Endodermal cell (in vitro differentiated cells): ENCODE data around the gene CACNA1A. TPM values are rescaled to one million over a fixed set of nuclear protein-coding genes. Genes with fewer than 3 reads are reported as not detected.

ENCODE experiments used
- DNase-seq: peaks from one replicate; pipeline ENCODE4 v3.0.0-alpha.2; 2017
- H3K27ac ChIP-seq: 2 replicates; pipeline ENCODE4 v1.5.1; 2013; ENCODE audit warnings: mild to moderate bottlenecking, low read depth, low read length, moderate library complexity
- H3K27me3 ChIP-seq: 2 replicates; pipeline ENCODE4 v1.6.1; 2013; ENCODE audit warnings: mild to moderate bottlenecking, low read length, moderate library complexity; ENCODE audit not compliant: insufficient read depth, control insufficient read depth, poor library complexity, severe bottlenecking
- H3K36me3 ChIP-seq: 2 replicates; pipeline ENCODE4 v1.7.0; 2013; ENCODE audit warnings: mild to moderate bottlenecking, low read length, moderate library complexity; ENCODE audit not compliant: control insufficient read depth, insufficient read depth
- H3K4me1 ChIP-seq: one replicate; pipeline ENCODE4 v1.7.0; 2013; ENCODE audit warnings: low read length; ENCODE audit not compliant: control insufficient read depth, insufficient read depth
- H3K4me3 ChIP-seq: 2 replicates; pipeline ENCODE4 v1.5.1; 2013; ENCODE audit warnings: mild to moderate bottlenecking, low read length, moderate library complexity
- H3K9ac ChIP-seq: 2 replicates; pipeline ENCODE4 v1.6.1; 2013; ENCODE audit warnings: mild to moderate bottlenecking, low read length, moderate library complexity; ENCODE audit not compliant: poor library complexity, severe bottlenecking; ENCODE audit errors: extremely low read depth
- H3K9me3 ChIP-seq: 2 replicates; pipeline ENCODE4 v1.6.1; 2013; ENCODE audit warnings: mild to moderate bottlenecking, low read length, moderate library complexity; ENCODE audit not compliant: control insufficient read depth
- H3K27ac Mint-ChIP-seq: 2 replicates; pipeline ENCODE4 v1.8.0; 2020; ENCODE audit warnings: mixed read lengths
- H3K27me3 Mint-ChIP-seq: 2 replicates; pipeline ENCODE4 v1.8.0; 2021; ENCODE audit warnings: mild to moderate bottlenecking, mixed read lengths; ENCODE audit not compliant: insufficient read depth
- H3K36me3 Mint-ChIP-seq: 2 replicates; pipeline ENCODE4 v1.8.0; 2020; ENCODE audit warnings: low read depth, mixed read lengths
- H3K4me1 Mint-ChIP-seq: 2 replicates; pipeline ENCODE4 v1.8.0; 2020; ENCODE audit warnings: mixed read lengths
- H3K4me3 Mint-ChIP-seq: 2 replicates; pipeline ENCODE4 v1.8.0; 2020; ENCODE audit warnings: mild to moderate bottlenecking, moderate library complexity, mixed read lengths
- H3K9me3 Mint-ChIP-seq: 2 replicates; pipeline ENCODE4 v1.8.0; 2020; ENCODE audit warnings: mild to moderate bottlenecking, mixed read lengths
- CTCF ChIP-seq: fragments of 200-600 bp; sonication (generic); conservative IDR thresholded peaks from 2 replicates; pipeline ENCODE4 v1.5.0; 2021; ENCODE audit warnings: antibody characterized with exemption, mild to moderate bottlenecking
- WGBS, 2 experiments: methylation state at CpG; one replicate each; pipeline versions ENCODE4 v1.1.5 to v1.1.7; 2013; ENCODE audit warnings: missing lambda C conversion rate in 2 of 2, mixed read lengths in 1 of 2; ENCODE audit not compliant: insufficient coverage in 1 of 2, insufficient read length in 1 of 2; 5-methylcytosine and 5-hydroxymethylcytosine counted together
- total RNA-seq, 2 donors: library from RNA; stranded (reverse); fragmentation: NEBNext Ultra II Directional in 1 of 2; extraction: Animal tissue kit (Norgen Biotek cat#: 25700) in 1 of 2; gene quantifications; 2 replicates in 1 of 2; 3 replicates in 1 of 2; pipeline ENCODE4 v1.2.1, GENCODE V29; 2021

CACNA1A gene
- total RNA-seq, 2 donors from 2014 or later: 8.0 to 10.6 TPM

GRCh38 chr19:13334801-13335481, 171.3 kb downstream of the CACNA1A start:
- H3K9ac ChIP-seq: no peak overlapping the region
- 82 to 100% methylated on average over 2 to 7 of the region's 7 CpGs for WGBS, 2 experiments
- Mint-ChIP-seq H3K4me3 (no peak overlapping the region), H3K27me3 (peaks cover 49% of the 10 kb centered on the region), H3K4me1 (no peaks in the 10 kb centered on the region), H3K27ac (no peak overlapping the region), H3K36me3 (no peaks in the 10 kb centered on the region), H3K9me3 (peaks cover 5% of the 10 kb centered on the region)
- no peaks in the 10 kb centered on the region for H3K4me1 ChIP-seq
- no peaks in the 10 kb centered on the region for H3K36me3 ChIP-seq
- H3K9me3 ChIP-seq: no peaks in the 10 kb centered on the region
- H3K27me3 ChIP-seq: no peaks in the 10 kb centered on the region
- H3K4me3 ChIP-seq: no peak overlapping the region
- no peak overlapping the region for H3K27ac ChIP-seq
- DNase-seq: no peak
- TF ChIP-seq CTCF: peak; percentile 57

- 87 to 96% methylated on average over 4 to 6 of the region's 6 CpGs for WGBS, 2 experiments
- Mint-ChIP-seq H3K27ac (no peak overlapping the region), H3K4me1 (no peaks in the 10 kb centered on the region), H3K9me3 (peaks cover 5% of the 10 kb centered on the region), H3K27me3 (peaks cover 35% of the 10 kb centered on the region), H3K4me3 (no peak overlapping the region), H3K36me3 (no peaks in the 10 kb centered on the region)
- Histone ChIP-seq H3K9me3 (no peaks in the 10 kb centered on the region), H3K27me3 (no peaks in the 10 kb centered on the region), H3K9ac (no peak overlapping the region), H3K36me3 (no peaks in the 10 kb centered on the region), H3K4me1 (no peaks in the 10 kb centered on the region), H3K4me3 (no peak overlapping the region), H3K27ac (no peak overlapping the region)
- no peak for TF ChIP-seq CTCF
- DNase-seq: no peak
Measured at GRCh38 chr19:13330285-13330684, 176.0 kb downstream of the CACNA1A start.

- no peaks in the 10 kb centered on the region for H3K4me1 ChIP-seq
- Mint-ChIP-seq H3K9me3 (peaks cover 5% of the 10 kb centered on the region), H3K27ac (no peak overlapping the region), H3K36me3 (no peaks in the 10 kb centered on the region), H3K4me1 (no peaks in the 10 kb centered on the region), H3K4me3 (no peak overlapping the region), H3K27me3 (peaks cover 31% of the 10 kb centered on the region)
- H3K27me3 ChIP-seq: no peaks in the 10 kb centered on the region
- no peak for DNase-seq
- H3K27ac ChIP-seq: no peak overlapping the region
- no peaks in the 10 kb centered on the region for H3K36me3 ChIP-seq
- no peak for TF ChIP-seq CTCF
- no peak overlapping the region for H3K4me3 ChIP-seq
- H3K9ac ChIP-seq: no peak overlapping the region
- WGBS, 2 experiments: 90 to 91% methylated on average over 4 to 6 of the region's 6 CpGs
- no peaks in the 10 kb centered on the region for H3K9me3 ChIP-seq
Measured at GRCh38 chr19:13329766-13330165, 176.5 kb downstream of the CACNA1A start.
